ENCODE results near the gene ZNF444. TPM values are rescaled to one million over a fixed set of nuclear protein-coding genes. Genes with fewer than 3 reads are reported as not detected.

Gene ZNF444
- total and polyA plus RNA-seq, 2 donors (not counting 1 experiment from before 2014, with no cell fraction given): 6.4 to 17.5 TPM

DNA sequence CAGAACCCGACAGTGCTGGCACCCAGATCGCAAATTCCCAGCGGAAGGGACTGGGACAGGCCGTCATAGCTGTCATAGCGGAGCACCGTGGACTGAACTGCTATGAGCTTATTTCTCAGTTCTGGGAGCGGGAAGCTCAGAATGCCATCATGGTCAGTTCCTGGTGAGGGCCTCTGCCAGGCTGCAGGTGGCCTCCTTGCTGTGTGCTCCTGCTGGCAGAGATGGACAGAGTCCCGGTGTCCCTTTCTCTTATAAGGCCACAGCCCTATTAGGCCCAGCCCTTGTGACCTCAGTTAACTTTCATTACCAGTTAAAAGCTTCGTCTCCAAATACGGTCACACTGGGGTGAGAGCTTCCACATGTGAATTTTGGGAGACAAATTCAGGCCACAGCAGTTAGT, 4.6 kb downstream of the ZNF444 start:
- Histone ChIP-seq H3K9me3 (ENCODE audit: control insufficient read depth, insufficient read depth, low read depth, low read length) (no peaks in the 10 kb centered on the region), H3K4me2 (ENCODE audit: extremely low read depth, insufficient read depth, low read length) (no peak overlapping the region), H3K27me3 (ENCODE audit: control insufficient read depth, insufficient read depth, low read length) (no peaks in the 10 kb centered on the region), H3K79me2 (ENCODE audit: control insufficient read depth, insufficient read depth, low read length) (peaks cover 18% of the 10 kb centered on the region), H3K4me3 (replicated peaks in 1 of 4; ENCODE audit: control extremely low read depth in 1 of 4, insufficient read depth in 1 of 4, low read depth in 3 of 4, low read length in 4 of 4) (no peak overlapping the region), H3K4me1 (ENCODE audit: control insufficient read depth, extremely low read depth, insufficient read depth, low read length) (no peaks in the 10 kb centered on the region), H4K20me1 (ENCODE audit: control insufficient read depth, extremely low read depth, insufficient read depth, low read length) (no peaks in the 10 kb centered on the region), H3K27ac (ENCODE audit: insufficient read depth, low read length) (no peak overlapping the region), H2AFZ (ENCODE audit: low read length) (no peak overlapping the region), H3K36me3 (ENCODE audit: control insufficient read depth, insufficient read depth, low read length) (peaks cover 6% of the 10 kb centered on the region), H3K9ac (ENCODE audit: insufficient read depth, low read length) (no peak overlapping the region)
- no peak for DNase-seq (ENCODE audit: low read depth in 2 of 2)
- no peak for TF ChIP-seq CTCF (conservative IDR thresholded peaks at IDR 0.05 in 1 of 2, IDR thresholded peaks at IDR 0.05 in 1 of 2; ENCODE audit: low read depth in 1 of 2, low read length in 2 of 2)
- TF ChIP-seq EZH2 (IDR thresholded peaks at IDR 0.05; ENCODE audit: low read length, missing control alignments): no peak

- TF ChIP-seq CTCF (conservative IDR thresholded peaks at IDR 0.05 in 1 of 2, IDR thresholded peaks at IDR 0.05 in 1 of 2; ENCODE audit: low read depth in 1 of 2, low read length in 2 of 2) (no peak), EZH2 (IDR thresholded peaks at IDR 0.05; ENCODE audit: low read length, missing control alignments) (no peak)
- H3K79me2 ChIP-seq (ENCODE audit: control insufficient read depth, insufficient read depth, low read length): peaks cover 14% of the 10 kb centered on the region
- H3K27me3 ChIP-seq (ENCODE audit: control insufficient read depth, insufficient read depth, low read length): no peaks in the 10 kb centered on the region
- DNase-seq (ENCODE audit: low read depth in 2 of 2): no peak
- H3K4me2 ChIP-seq (ENCODE audit: extremely low read depth, insufficient read depth, low read length): no peak overlapping the region
- no peak overlapping the region for H3K27ac ChIP-seq (ENCODE audit: insufficient read depth, low read length)
- no peaks in the 10 kb centered on the region for H3K9me3 ChIP-seq (ENCODE audit: control insufficient read depth, insufficient read depth, low read depth, low read length)
- H3K9ac ChIP-seq (ENCODE audit: insufficient read depth, low read length): no peak overlapping the region
- H3K4me1 ChIP-seq (ENCODE audit: control insufficient read depth, extremely low read depth, insufficient read depth, low read length): no peaks in the 10 kb centered on the region
- H4K20me1 ChIP-seq (ENCODE audit: control insufficient read depth, extremely low read depth, insufficient read depth, low read length): no peaks in the 10 kb centered on the region
- peaks cover 6% of the 10 kb centered on the region for H3K36me3 ChIP-seq (ENCODE audit: control insufficient read depth, insufficient read depth, low read length)
- no peak overlapping the region for H2AFZ ChIP-seq (ENCODE audit: low read length)
- H3K4me3 ChIP-seq (replicated peaks in 1 of 4; ENCODE audit: control extremely low read depth in 1 of 4, insufficient read depth in 1 of 4, low read depth in 3 of 4, low read length in 4 of 4): no peak overlapping the region
Measured at GRCh38 chr19:56146904-56147303, 5.8 kb downstream of the ZNF444 start.

GRCh38 chr19:56147307-56147706, 6.2 kb downstream of the ZNF444 start:
- Histone ChIP-seq H3K9me3 (ENCODE audit: control insufficient read depth, insufficient read depth, low read depth, low read length) (no peaks in the 10 kb centered on the region), H3K4me1 (ENCODE audit: control insufficient read depth, extremely low read depth, insufficient read depth, low read length) (no peaks in the 10 kb centered on the region), H3K4me3 (replicated peaks in 1 of 4; ENCODE audit: control extremely low read depth in 1 of 4, insufficient read depth in 1 of 4, low read depth in 3 of 4, low read length in 4 of 4) (no peak overlapping the region), H3K4me2 (ENCODE audit: extremely low read depth, insufficient read depth, low read length) (no peak overlapping the region), H2AFZ (ENCODE audit: low read length) (no peak overlapping the region), H3K9ac (ENCODE audit: insufficient read depth, low read length) (no peak overlapping the region), H4K20me1 (ENCODE audit: control insufficient read depth, extremely low read depth, insufficient read depth, low read length) (no peaks in the 10 kb centered on the region), H3K79me2 (ENCODE audit: control insufficient read depth, insufficient read depth, low read length) (peaks cover 11% of the 10 kb centered on the region), H3K27me3 (ENCODE audit: control insufficient read depth, insufficient read depth, low read length) (no peaks in the 10 kb centered on the region), H3K27ac (ENCODE audit: insufficient read depth, low read length) (no peak overlapping the region), H3K36me3 (ENCODE audit: control insufficient read depth, insufficient read depth, low read length) (peaks cover 6% of the 10 kb centered on the region)
- DNase-seq (ENCODE audit: low read depth in 2 of 2): no peak
- TF ChIP-seq CTCF (conservative IDR thresholded peaks at IDR 0.05 in 1 of 2, IDR thresholded peaks at IDR 0.05 in 1 of 2; ENCODE audit: low read depth in 1 of 2, low read length in 2 of 2) (no peak), EZH2 (IDR thresholded peaks at IDR 0.05; ENCODE audit: low read length, missing control alignments) (no peak)
